Neural cell (in vitro differentiated cells): ENCODE measurements around the gene GFPT1. TPM values are rescaled to one million over a fixed set of nuclear protein-coding genes. Genes with fewer than 3 reads are reported as not detected.

Experiments used
- H2AFZ ChIP-seq: fragments of 200-600, 300-800 bp; sonication (generic), shearing (Covaris generic); 2 replicates; pipeline ENCODE4 v1.6.0; 2014; ENCODE audit warnings: low read depth, mild to moderate bottlenecking, antibody characterized with exemption, low read length, moderate library complexity
- H3F3A ChIP-seq: fragments of 200-600 bp; shearing (Covaris generic); 2 replicates; pipeline ENCODE4 v1.6.1; 2016; ENCODE audit warnings: mild to moderate bottlenecking, moderate library complexity, mixed read lengths, antibody characterized with exemption, low read length; ENCODE audit not compliant: insufficient read depth, poor library complexity, severe bottlenecking
- H3K27ac ChIP-seq: fragments of 200-600, 300-800 bp; sonication (generic), shearing (Covaris generic); 2 replicates; pipeline ENCODE4 v1.5.1; 2014; ENCODE audit warnings: mild to moderate bottlenecking, low read length, moderate library complexity
- H3K27me3 ChIP-seq: fragments of 300-800, 200-600 bp; sonication (generic), shearing (Covaris generic); 2 replicates; pipeline ENCODE4 v1.6.0; 2014; ENCODE audit warnings: mild to moderate bottlenecking, low read depth, low read length, moderate library complexity; ENCODE audit not compliant: insufficient read depth
- H3K36me3 ChIP-seq: fragments of 300-800, 200-600 bp; sonication (generic), shearing (Covaris generic); 2 replicates; pipeline ENCODE4 v1.5.1; 2014; ENCODE audit warnings: mild to moderate bottlenecking, antibody characterized with exemption, low read length, moderate library complexity; ENCODE audit not compliant: insufficient read depth
- H3K4me2 ChIP-seq: fragments of 300-800, 200-600 bp; sonication (generic), shearing (Covaris generic); 2 replicates; pipeline ENCODE4 v1.6.0; 2014; ENCODE audit warnings: mild to moderate bottlenecking, low read length
- H3K4me3 ChIP-seq: fragments of 300-800, 200-600 bp; sonication (generic), shearing (Covaris generic); 2 replicates; pipeline ENCODE4 v1.5.1; 2014; ENCODE audit warnings: mild to moderate bottlenecking, low read length, moderate library complexity
- H3K79me2 ChIP-seq: fragments of 200-600 bp; shearing (Covaris generic); replicated peaks from 2 replicates; pipeline ENCODE4 v1.6.0; 2014; ENCODE audit warnings: mild to moderate bottlenecking, low read length, moderate library complexity; ENCODE audit not compliant: insufficient read depth
- H3K9ac ChIP-seq: fragments of 300-800, 200-600 bp; sonication (generic), shearing (Covaris generic); 2 replicates; pipeline ENCODE4 v1.6.1; 2016; ENCODE audit warnings: mild to moderate bottlenecking, low read length, mixed read lengths
- H3K9me2 ChIP-seq: fragments of 200-600 bp; shearing (Covaris generic); 2 replicates; pipeline ENCODE4 v1.6.1; 2016; ENCODE audit warnings: mild to moderate bottlenecking, low read length, mixed read lengths; ENCODE audit not compliant: insufficient read depth
- H3K9me3 ChIP-seq: fragments of 200-600, 300-800 bp; sonication (generic), shearing (Covaris generic); 2 replicates; pipeline ENCODE4 v1.6.1; 2016; ENCODE audit warnings: mild to moderate bottlenecking, mixed run types, low read length, moderate library complexity, mixed read lengths
- H4K20me1 ChIP-seq: fragments of 200-600 bp; shearing (Covaris generic); 2 replicates; pipeline ENCODE4 v1.6.1; 2016; ENCODE audit warnings: mild to moderate bottlenecking, mixed run types; ENCODE audit not compliant: insufficient read depth
- CTCF ChIP-seq: fragments of 450-650 bp; IDR thresholded peaks from 2 replicates; pipeline ENCODE4 v1.5.1; 2014; ENCODE audit warnings: antibody characterized with exemption, mild to moderate bottlenecking, moderate library complexity; ENCODE audit not compliant: poor library complexity, severe bottlenecking
- EP300 ChIP-seq: fragments of 450-650 bp; conservative IDR thresholded peaks from 2 replicates; pipeline ENCODE4 v1.6.1; 2014; ENCODE audit warnings: antibody characterized with exemption, mild to moderate bottlenecking, moderate library complexity; ENCODE audit not compliant: poor library complexity, severe bottlenecking
- EZH2 ChIP-seq: fragments of 200-600, 300-800 bp; shearing (Covaris generic), sonication (generic); IDR thresholded peaks from 2 replicates; pipeline ENCODE4 v1.6.1; 2014; ENCODE audit warnings: antibody characterized with exemption, low read length, borderline replicate concordance, mild to moderate bottlenecking; ENCODE audit not compliant: insufficient read depth, poor library complexity, severe bottlenecking
- MXI1 ChIP-seq: fragments of 450-650 bp; conservative IDR thresholded peaks from 2 replicates; pipeline ENCODE4 v1.6.1; 2014; ENCODE audit warnings: antibody characterized with exemption, mild to moderate bottlenecking; ENCODE audit not compliant: poor library complexity, severe bottlenecking
- POLR2AphosphoS5 ChIP-seq: IDR thresholded peaks from 2 replicates; pipeline ENCODE4 v1.6.1; 2012
- RAD21 ChIP-seq: fragments of 450-650 bp; conservative IDR thresholded peaks from 2 replicates; pipeline ENCODE4 v1.6.1; 2014; ENCODE audit warnings: antibody characterized with exemption, mild to moderate bottlenecking, moderate library complexity
- SMC3 ChIP-seq: fragments of 450-650 bp; conservative IDR thresholded peaks from 2 replicates; pipeline ENCODE4 v1.6.1; 2014; ENCODE audit warnings: antibody characterized with exemption, mild to moderate bottlenecking, moderate library complexity; ENCODE audit not compliant: poor library complexity
- TAF1 ChIP-seq: IDR thresholded peaks from 2 replicates; pipeline ENCODE4 v1.6.1; 2012; ENCODE audit warnings: low read depth
- polyA plus RNA-seq: library from polyadenylated mRNA; depleted of rRNA; stranded (reverse); fragments of >200 nt; gene quantifications from 2 replicates; pipeline ENCODE4 v1.2.3, GENCODE V29; 2014
- TF ChIP-seq, protein P1 (sequence below): IDR thresholded peaks from 2 replicates; pipeline ENCODE4 v1.6.1; 2012; ENCODE audit warnings: borderline replicate concordance

Gene GFPT1
- polyA plus RNA-seq, 1 donor from 2014 or later, result 39.4 TPM

DNA sequence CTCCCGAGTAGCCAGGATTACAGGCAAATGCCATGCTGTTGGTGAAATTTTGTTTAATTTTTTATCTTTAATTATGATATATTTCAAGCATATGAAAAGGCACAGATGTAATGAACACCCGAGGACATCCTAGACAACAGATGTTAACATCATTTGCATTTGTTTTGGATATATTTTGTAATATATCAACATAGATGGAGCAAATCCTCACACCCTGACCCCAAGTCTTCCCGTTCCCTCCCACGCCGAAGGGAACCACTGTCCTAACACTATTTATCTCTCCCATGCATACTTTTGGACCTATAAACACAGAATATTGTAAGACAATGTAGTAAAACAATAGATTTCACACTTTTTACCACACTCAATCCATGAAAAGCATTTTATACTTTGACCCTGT, 99.5 kb downstream of the GFPT1 start:
- Histone ChIP-seq H3K9ac (no peak overlapping the region), H4K20me1 (no peaks in the 10 kb centered on the region), H3F3A (no peaks in the 10 kb centered on the region), H3K27ac (no peak overlapping the region), H3K9me3 (no peaks in the 10 kb centered on the region), H3K9me2 (no peaks in the 10 kb centered on the region), H3K36me3 (no peaks in the 10 kb centered on the region), H3K4me3 (no peak overlapping the region), H2AFZ (no peak overlapping the region), H3K27me3 (no peaks in the 10 kb centered on the region), H3K4me2 (no peak overlapping the region), H3K79me2 (no peaks in the 10 kb centered on the region)
- TF ChIP-seq EZH2 (no peak), POLR2AphosphoS5 (no peak), SMC3 (no peak), MXI1 (no peak), RAD21 (no peak), CTCF (no peak), TAF1 (no peak), EP300 (no peak)
- TF ChIP-seq, protein P1, sequence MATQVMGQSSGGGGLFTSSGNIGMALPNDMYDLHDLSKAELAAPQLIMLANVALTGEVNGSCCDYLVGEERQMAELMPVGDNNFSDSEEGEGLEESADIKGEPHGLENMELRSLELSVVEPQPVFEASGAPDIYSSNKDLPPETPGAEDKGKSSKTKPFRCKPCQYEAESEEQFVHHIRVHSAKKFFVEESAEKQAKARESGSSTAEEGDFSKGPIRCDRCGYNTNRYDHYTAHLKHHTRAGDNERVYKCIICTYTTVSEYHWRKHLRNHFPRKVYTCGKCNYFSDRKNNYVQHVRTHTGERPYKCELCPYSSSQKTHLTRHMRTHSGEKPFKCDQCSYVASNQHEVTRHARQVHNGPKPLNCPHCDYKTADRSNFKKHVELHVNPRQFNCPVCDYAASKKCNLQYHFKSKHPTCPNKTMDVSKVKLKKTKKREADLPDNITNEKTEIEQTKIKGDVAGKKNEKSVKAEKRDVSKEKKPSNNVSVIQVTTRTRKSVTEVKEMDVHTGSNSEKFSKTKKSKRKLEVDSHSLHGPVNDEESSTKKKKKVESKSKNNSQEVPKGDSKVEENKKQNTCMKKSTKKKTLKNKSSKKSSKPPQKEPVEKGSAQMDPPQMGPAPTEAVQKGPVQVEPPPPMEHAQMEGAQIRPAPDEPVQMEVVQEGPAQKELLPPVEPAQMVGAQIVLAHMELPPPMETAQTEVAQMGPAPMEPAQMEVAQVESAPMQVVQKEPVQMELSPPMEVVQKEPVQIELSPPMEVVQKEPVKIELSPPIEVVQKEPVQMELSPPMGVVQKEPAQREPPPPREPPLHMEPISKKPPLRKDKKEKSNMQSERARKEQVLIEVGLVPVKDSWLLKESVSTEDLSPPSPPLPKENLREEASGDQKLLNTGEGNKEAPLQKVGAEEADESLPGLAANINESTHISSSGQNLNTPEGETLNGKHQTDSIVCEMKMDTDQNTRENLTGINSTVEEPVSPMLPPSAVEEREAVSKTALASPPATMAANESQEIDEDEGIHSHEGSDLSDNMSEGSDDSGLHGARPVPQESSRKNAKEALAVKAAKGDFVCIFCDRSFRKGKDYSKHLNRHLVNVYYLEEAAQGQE, result no peak

- Histone ChIP-seq H3F3A (no peaks in the 10 kb centered on the region), H2AFZ (no peak overlapping the region), H3K4me3 (no peak overlapping the region), H4K20me1 (no peaks in the 10 kb centered on the region), H3K27me3 (no peaks in the 10 kb centered on the region), H3K4me2 (no peak overlapping the region), H3K9me3 (no peaks in the 10 kb centered on the region), H3K27ac (no peak overlapping the region), H3K9me2 (no peaks in the 10 kb centered on the region), H3K9ac (no peak overlapping the region), H3K79me2 (no peaks in the 10 kb centered on the region), H3K36me3 (no peaks in the 10 kb centered on the region)
- TF ChIP-seq, protein P1, result no peak
- TF ChIP-seq TAF1 (no peak), RAD21 (no peak), POLR2AphosphoS5 (no peak), MXI1 (no peak), EP300 (no peak), SMC3 (no peak), CTCF (no peak), EZH2 (no peak)
Observed at GRCh38 chr2:69285379-69285894, 101.6 kb downstream of the GFPT1 start.
